Type B pancreatic cell (in vitro differentiated cells): ENCODE measurements around the gene SP100. TPM values are rescaled to one million over a fixed set of nuclear protein-coding genes. Genes with fewer than 3 reads are reported as not detected.

Source experiments
- DNase-seq: peaks from one replicate; pipeline ENCODE4 v3.0.0; 2021; ENCODE audit warnings: mixed read lengths; ENCODE audit not compliant: unreplicated experiment; ENCODE audit errors: extremely low spot score
- H3K27ac Mint-ChIP-seq: 2 replicates; pipeline ENCODE4 v1.8.0; 2021; ENCODE audit warnings: mild to moderate bottlenecking, mixed read lengths
- H3K27me3 Mint-ChIP-seq: 2 replicates; pipeline ENCODE4 v1.8.0; 2021; ENCODE audit warnings: mixed read lengths
- H3K36me3 Mint-ChIP-seq: 2 replicates; pipeline ENCODE4 v1.8.0; 2021; ENCODE audit warnings: mixed read lengths
- H3K4me1 Mint-ChIP-seq: one replicate; pipeline ENCODE4 v1.8.0; 2021; ENCODE audit warnings: mixed read lengths; ENCODE audit not compliant: unreplicated experiment
- H3K4me3 Mint-ChIP-seq: 2 replicates; pipeline ENCODE4 v1.8.0; 2021; ENCODE audit warnings: mild to moderate bottlenecking, mixed read lengths
- H3K9me3 Mint-ChIP-seq: 2 replicates; pipeline ENCODE4 v1.8.0; 2021; ENCODE audit warnings: mixed read lengths
- total RNA-seq: library from RNA; stranded (reverse); gene quantifications from 2 replicates; pipeline ENCODE4 v1.2.1, GENCODE V29; 2021; ENCODE audit warnings: low replicate concordance
- TF ChIP-seq, protein P1 (sequence below): fragments of 200-600 bp; sonication (generic); conservative IDR thresholded peaks from 2 replicates; pipeline ENCODE4 v1.5.0; 2021; ENCODE audit warnings: antibody characterized with exemption, mild to moderate bottlenecking

SP100 gene
- total RNA-seq, 1 donor from 2014 or later: 21.7 TPM

DNA sequence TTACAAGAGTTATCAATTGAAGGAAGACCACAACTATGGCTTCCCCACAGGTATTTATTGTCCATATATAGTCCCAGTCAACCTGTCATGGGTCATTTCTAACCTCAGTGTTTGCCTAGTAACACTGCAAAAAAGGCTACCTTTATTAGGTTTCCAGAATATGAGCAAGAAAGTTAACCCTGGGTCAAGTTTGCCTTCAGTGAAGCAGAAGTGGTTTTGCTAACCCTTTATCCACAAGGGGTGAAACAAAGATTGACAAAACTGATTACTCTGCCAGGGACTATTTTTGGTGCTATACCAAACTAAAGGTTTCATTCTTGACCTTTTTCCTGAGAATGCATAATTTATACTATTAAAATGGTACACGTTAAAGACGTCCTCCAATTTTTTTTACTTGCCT lies 28.8 kb downstream of the SP100 start:
- Mint-ChIP-seq H3K36me3 (peaks cover 9% of the 10 kb centered on the region), H3K4me1 (no peaks in the 10 kb centered on the region), H3K9me3 (no peaks in the 10 kb centered on the region), H3K27ac (no peak overlapping the region), H3K27me3 (no peaks in the 10 kb centered on the region), H3K4me3 (no peak overlapping the region)
- TF ChIP-seq, protein P1, sequence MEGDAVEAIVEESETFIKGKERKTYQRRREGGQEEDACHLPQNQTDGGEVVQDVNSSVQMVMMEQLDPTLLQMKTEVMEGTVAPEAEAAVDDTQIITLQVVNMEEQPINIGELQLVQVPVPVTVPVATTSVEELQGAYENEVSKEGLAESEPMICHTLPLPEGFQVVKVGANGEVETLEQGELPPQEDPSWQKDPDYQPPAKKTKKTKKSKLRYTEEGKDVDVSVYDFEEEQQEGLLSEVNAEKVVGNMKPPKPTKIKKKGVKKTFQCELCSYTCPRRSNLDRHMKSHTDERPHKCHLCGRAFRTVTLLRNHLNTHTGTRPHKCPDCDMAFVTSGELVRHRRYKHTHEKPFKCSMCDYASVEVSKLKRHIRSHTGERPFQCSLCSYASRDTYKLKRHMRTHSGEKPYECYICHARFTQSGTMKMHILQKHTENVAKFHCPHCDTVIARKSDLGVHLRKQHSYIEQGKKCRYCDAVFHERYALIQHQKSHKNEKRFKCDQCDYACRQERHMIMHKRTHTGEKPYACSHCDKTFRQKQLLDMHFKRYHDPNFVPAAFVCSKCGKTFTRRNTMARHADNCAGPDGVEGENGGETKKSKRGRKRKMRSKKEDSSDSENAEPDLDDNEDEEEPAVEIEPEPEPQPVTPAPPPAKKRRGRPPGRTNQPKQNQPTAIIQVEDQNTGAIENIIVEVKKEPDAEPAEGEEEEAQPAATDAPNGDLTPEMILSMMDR: no peak
- DNase-seq: no peak

DNA sequence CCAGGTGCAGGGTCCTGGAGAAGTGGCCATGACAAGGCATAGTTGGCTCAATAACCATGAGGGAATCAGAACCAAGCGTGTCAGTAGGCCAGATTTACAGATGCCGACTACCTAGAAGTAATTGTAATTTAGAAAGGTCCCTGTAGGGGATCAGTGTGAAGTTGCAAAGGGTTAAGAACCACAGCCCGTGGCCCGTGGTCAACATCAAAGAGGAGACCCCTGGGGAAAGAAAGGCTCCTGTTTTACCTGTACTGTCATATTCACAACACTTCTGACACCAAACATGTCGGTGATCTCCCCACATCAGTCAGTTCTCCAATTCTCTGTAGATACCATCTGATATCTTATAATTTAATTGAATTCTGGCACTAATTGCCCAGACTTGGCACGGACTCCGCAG lies 31.0 kb downstream of the SP100 start:
- Mint-ChIP-seq H3K27ac (no peak overlapping the region), H3K27me3 (no peaks in the 10 kb centered on the region), H3K4me3 (no peak overlapping the region), H3K9me3 (no peaks in the 10 kb centered on the region), H3K36me3 (peaks cover 9% of the 10 kb centered on the region), H3K4me1 (no peaks in the 10 kb centered on the region)
- TF ChIP-seq, protein P1: no peak
- DNase-seq: no peak

DNA sequence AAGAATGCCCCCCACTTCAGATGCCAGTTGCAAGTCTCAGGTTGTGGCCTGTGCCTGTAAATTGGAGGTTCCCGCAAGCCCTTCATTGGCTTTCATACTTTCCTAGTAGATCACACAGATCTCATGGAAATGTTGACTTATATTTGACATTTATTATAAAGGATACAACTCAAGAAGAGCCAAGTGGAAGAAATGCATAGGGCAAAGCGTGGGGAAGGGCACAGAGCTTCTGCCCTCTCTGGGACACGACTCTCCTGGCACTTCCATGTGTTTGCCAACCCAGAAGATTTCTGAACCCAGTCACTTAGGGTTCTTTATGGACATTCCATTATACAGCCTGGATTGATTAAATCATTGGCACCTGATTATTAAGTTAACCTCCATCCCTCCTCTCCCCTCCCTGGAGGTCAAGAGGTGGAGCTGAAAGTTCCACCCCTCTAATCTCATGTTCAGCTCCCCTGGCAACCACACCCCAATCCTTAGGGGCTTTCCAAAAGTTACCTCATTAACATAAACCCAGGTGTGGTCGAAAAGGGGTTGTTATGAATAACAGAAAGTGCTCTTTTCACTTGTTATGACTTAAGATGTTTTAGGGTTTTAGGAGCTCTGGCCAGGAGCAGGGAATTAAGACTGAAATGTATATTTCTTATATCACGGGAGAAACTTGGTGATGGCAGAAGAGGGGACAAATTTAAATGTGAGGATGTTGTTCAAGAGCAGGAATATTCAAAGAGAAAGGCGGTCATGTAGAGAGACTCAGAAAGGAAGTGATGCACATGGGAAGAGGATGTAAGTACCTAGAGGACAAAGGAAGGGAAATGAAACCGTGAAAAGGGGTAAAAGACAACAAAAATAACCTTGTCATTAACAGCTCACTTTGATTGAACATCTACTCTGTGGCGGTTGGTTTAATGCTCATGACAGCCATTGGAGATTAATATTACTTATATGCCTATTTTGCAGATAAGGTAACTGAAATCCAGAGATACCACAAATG lies 31.8 kb downstream of the SP100 start:
- TF ChIP-seq, protein P1: no peak
- Mint-ChIP-seq H3K9me3 (no peaks in the 10 kb centered on the region), H3K27me3 (no peaks in the 10 kb centered on the region), H3K4me3 (no peak overlapping the region), H3K27ac (no peak overlapping the region), H3K36me3 (peaks cover 9% of the 10 kb centered on the region), H3K4me1 (no peaks in the 10 kb centered on the region)
- DNase-seq: no peak

DNA sequence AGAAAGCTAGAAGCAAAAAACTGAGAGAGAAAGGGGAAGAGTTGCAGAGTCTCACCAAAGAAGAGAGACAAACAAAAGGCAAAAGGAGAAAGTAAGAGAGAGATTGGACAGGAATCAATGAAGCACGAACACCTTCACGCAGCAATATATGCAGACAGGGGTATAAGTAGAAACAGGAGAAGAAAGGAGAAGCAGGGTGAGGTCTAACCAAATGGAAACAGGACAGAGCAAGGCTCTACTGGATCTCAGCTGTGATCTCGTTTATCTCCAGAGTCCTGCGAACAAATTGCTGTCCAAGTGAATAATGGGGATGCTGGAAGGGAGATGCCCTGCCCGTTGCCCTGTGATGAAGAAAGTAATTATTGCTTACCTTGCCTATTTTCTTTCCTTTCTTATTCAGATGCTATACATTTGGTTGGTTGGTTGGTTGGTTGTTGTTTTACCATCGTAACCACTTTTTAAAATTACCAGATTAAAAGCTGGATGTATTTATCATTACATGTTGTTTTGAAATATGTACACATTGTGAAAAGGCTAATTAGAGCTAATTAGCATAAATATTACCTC lies 34.0 kb downstream of the SP100 start:
- no peaks in the 10 kb centered on the region for H3K9me3 Mint-ChIP-seq
- H3K27ac Mint-ChIP-seq: no peak overlapping the region
- peaks cover 12% of the 10 kb centered on the region for H3K36me3 Mint-ChIP-seq
- no peaks in the 10 kb centered on the region for H3K27me3 Mint-ChIP-seq
- DNase-seq: no peak
- no peak overlapping the region for H3K4me3 Mint-ChIP-seq
- TF ChIP-seq, protein P1: no peak
- H3K4me1 Mint-ChIP-seq: no peaks in the 10 kb centered on the region

DNA sequence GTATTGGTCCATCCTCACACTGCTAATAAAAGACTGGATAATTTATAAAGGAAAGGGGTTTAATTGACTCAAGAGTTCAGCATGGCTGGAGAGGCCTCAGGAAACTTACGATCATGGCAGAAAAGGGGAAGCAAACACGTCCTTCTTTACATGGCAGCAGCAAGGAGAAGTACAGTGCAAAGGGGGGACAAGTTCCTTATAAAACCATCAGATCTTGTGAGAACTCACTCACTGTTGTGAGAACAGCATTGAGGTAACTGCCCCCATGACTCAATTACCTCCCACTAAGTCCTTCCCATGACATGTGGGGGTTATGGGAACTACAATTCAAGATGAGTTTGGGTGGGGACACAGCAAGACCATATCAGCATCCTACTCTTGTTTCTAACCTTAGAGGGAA lies 37.0 kb downstream of the SP100 start:
- Mint-ChIP-seq H3K4me3 (no peak overlapping the region), H3K27me3 (no peaks in the 10 kb centered on the region), H3K36me3 (peaks cover 10% of the 10 kb centered on the region), H3K4me1 (no peaks in the 10 kb centered on the region), H3K9me3 (peaks cover 7% of the 10 kb centered on the region), H3K27ac (no peak overlapping the region)
- DNase-seq: no peak
- TF ChIP-seq, protein P1: no peak
